Activated T-helper 17 cell treated with anti-CD3 and anti-CD28 coated beads, Interleukin-2, amount 50 U/mL, for 72 hours (primary cell): ENCODE measurements around the gene CARNS1. TPM values are rescaled to one million over a fixed set of nuclear protein-coding genes. Genes with fewer than 3 reads are reported as not detected.

Experiments
- ATAC-seq: fragments of 150-1000 bp; cut with Tn5 transposase; replicated peaks from 2 replicates; pipeline ENCODE4 v1.10.0; 2021; ENCODE audit warnings: mild to moderate bottlenecking, moderate library complexity
- H3K27ac Mint-ChIP-seq: one replicate; pipeline ENCODE4 v1.8.0; 2022; ENCODE audit warnings: mixed read lengths
- H3K27me3 Mint-ChIP-seq: one replicate; pipeline ENCODE4 v1.8.0; 2022; ENCODE audit warnings: mixed read lengths
- H3K36me3 Mint-ChIP-seq: one replicate; pipeline ENCODE4 v1.8.0; 2022; ENCODE audit warnings: low read depth, mild to moderate bottlenecking, mixed read lengths
- H3K4me1 Mint-ChIP-seq: one replicate; pipeline ENCODE4 v1.8.0; 2022; ENCODE audit warnings: mixed read lengths
- H3K4me3 Mint-ChIP-seq: one replicate; pipeline ENCODE4 v1.8.0; 2022; ENCODE audit warnings: mild to moderate bottlenecking, mixed read lengths
- H3K9me3 Mint-ChIP-seq: one replicate; pipeline ENCODE4 v1.8.0; 2022; ENCODE audit warnings: mixed read lengths
- total RNA-seq, 2 donors: library from RNA; stranded (reverse); gene quantifications; one replicate each; pipeline ENCODE4 v1.2.3, GENCODE V29; 2022

The CARNS1 gene
- total RNA-seq, 2 donors from 2014 or later = 2.0 to 10.6 TPM

GRCh38 chr11:67470337-67471002 is 55.0 kb downstream of the CARNS1 start:
- H3K27me3 Mint-ChIP-seq = no peaks in the 10 kb centered on the region
- no peak overlapping the region for H3K27ac Mint-ChIP-seq
- no peak for ATAC-seq
- no peaks in the 10 kb centered on the region for H3K9me3 Mint-ChIP-seq
- H3K4me1 Mint-ChIP-seq = peaks cover 17% of the 10 kb centered on the region
- H3K36me3 Mint-ChIP-seq = peaks cover 2% of the 10 kb centered on the region
- peak overlapping the region; percentile 97 for H3K4me3 Mint-ChIP-seq

GRCh38 chr11:67472882-67473281 is 57.4 kb downstream of the CARNS1 start:
- Mint-ChIP-seq H3K27ac (no peak overlapping the region), H3K4me3 (no peak overlapping the region), H3K36me3 (no peaks in the 10 kb centered on the region), H3K9me3 (no peaks in the 10 kb centered on the region), H3K27me3 (no peaks in the 10 kb centered on the region), H3K4me1 (peaks cover 4% of the 10 kb centered on the region)
- no peak for ATAC-seq

Other genes starting within 250 kb of the CARNS1 start
- 100 to 1,000 TPM; 197 to 265 TPM for gene GRK2, start 149.2 kb upstream of the CARNS1 start, total RNA-seq
- gene ANKRD13D, start 126.4 kb upstream of the CARNS1 start, total RNA-seq = 100 to 1,000 TPM; 102 to 137 TPM
- 10 to 100 TPM; 15.8 to 22.0 TPM for gene SSH3, start 112.1 kb upstream of the CARNS1 start, total RNA-seq
- gene POLD4, start 62.1 kb upstream of the CARNS1 start, total RNA-seq = 10 to 100 TPM; 32.4 to 60.2 TPM
- 1 to 10 TPM in 1 of 2 donors, under 1 TPM in 1; 0.22 to 1.1 TPM for gene CLCF1, start 42.1 kb upstream of the CARNS1 start, total RNA-seq
- gene RAD9A, start 23.7 kb upstream of the CARNS1 start, total RNA-seq = 10 to 100 TPM; 32.0 to 37.5 TPM
- 100 to 1,000 TPM; 220 to 322 TPM for gene PPP1CA, start 13.8 kb upstream of the CARNS1 start, total RNA-seq
- 100 to 1,000 TPM; 155 to 197 TPM for gene TBC1D10C, start 11.6 kb upstream of the CARNS1 start, total RNA-seq
- gene RPS6KB2, start 12.8 kb downstream of the CARNS1 start, total RNA-seq = 10 to 100 TPM; 62.3 to 63.0 TPM
- gene PTPRCAP, start 22.0 kb downstream of the CARNS1 start, total RNA-seq = 100 to 1,000 TPM; 112 to 228 TPM
- gene CORO1B, start 27.8 kb downstream of the CARNS1 start, total RNA-seq = 100 to 1,000 TPM; 303 to 326 TPM
- not detected for gene GPR152, start 37.1 kb downstream of the CARNS1 start, total RNA-seq
- 1 to 10 TPM in 1 of 2 donors, under 1 TPM in 1; 0.32 to 2.2 TPM for gene CABP4, start 39.7 kb downstream of the CARNS1 start, total RNA-seq
- gene TMEM134, start 53.6 kb downstream of the CARNS1 start, total RNA-seq = 10 to 100 TPM; 30.0 to 83.0 TPM
- gene AIP, start 67.3 kb downstream of the CARNS1 start, total RNA-seq = 100 to 1,000 TPM; 152 to 186 TPM
- 100 to 1,000 TPM in 1 of 2 donors, 10 to 100 TPM in 1; 97.9 to 111 TPM for gene PITPNM1, start 89.7 kb downstream of the CARNS1 start, total RNA-seq
- 10 to 100 TPM; 65.0 to 71.7 TPM for gene CDK2AP2, start 92.5 kb downstream of the CARNS1 start, total RNA-seq
- gene CABP2, start 107.8 kb downstream of the CARNS1 start, total RNA-seq = not detected
- 100 to 1,000 TPM; 187 to 394 TPM for gene GSTP1, start 168.1 kb downstream of the CARNS1 start, total RNA-seq
- 100 to 1,000 TPM; 160 to 238 TPM for gene NDUFV1, start 191.3 kb downstream of the CARNS1 start, total RNA-seq
- 10 to 100 TPM; 12.0 to 23.1 TPM for gene NUDT8, start 214.3 kb downstream of the CARNS1 start, total RNA-seq
- gene TBX10, start 224.1 kb downstream of the CARNS1 start, total RNA-seq = not detected
- gene ACY3, start 235.1 kb downstream of the CARNS1 start, total RNA-seq = under 1 TPM in 1 of 2 donors, not detected in 1; 0.80 TPM